ENCODE results near the gene FUCA1. TPM values are rescaled to one million over a fixed set of nuclear protein-coding genes. Genes with fewer than 3 reads are reported as not detected.

FUCA1 gene
- total and polyA plus RNA-seq, 2 of the 8 experiments (the other 6 are each of a cell fraction or from before 2014, with no cell fraction given): 5.9 to 6.4 TPM

- H2AK5ac ChIP-seq (ENCODE audit: low read depth, low read length): no peak within 1 kb of the TSS
- H3K4me3 ChIP-seq (ENCODE audit: extremely low read depth in 1 of 4, insufficient read depth in 2 of 4, low read depth in 3 of 4, low read length in 4 of 4): peak within 1 kb of the TSS; percentile 57 to 81 (median 70)
- no peaks in the 10 kb centered on the region for H3K9me3 ChIP-seq (ENCODE audit: insufficient read depth in 2 of 2, low read depth in 1 of 2, low read length in 1 of 2)
- H3K23ac ChIP-seq (ENCODE audit: insufficient read length): no peak within 1 kb of the TSS
- no peak within 1 kb of the TSS for H2BK20ac ChIP-seq (ENCODE audit: low read length)
- peak within 1 kb of the TSS; percentile 21 for H4K5ac ChIP-seq (ENCODE audit: insufficient read length, low read depth, low read length)
- peaks cover 0 to 12% (median 9%) of the 10 kb centered on the region in 4 experiments; a peak in 5 of 7 replicates for H3K4me1 ChIP-seq (replicated peaks in 1 of 4; ENCODE audit: control insufficient read depth in 3 of 4, insufficient read depth in 4 of 4, low read length in 3 of 4)
- peak within 1 kb of the TSS; percentile 53 for H3K18ac ChIP-seq (ENCODE audit: extremely low read depth, low read length)
- peak within 1 kb of the TSS; percentile 53; the same call in 1 of the 2 replicates for H2BK12ac ChIP-seq (ENCODE audit: low read depth, low read length)
- H2AFZ ChIP-seq (ENCODE audit: low read length): no peak within 1 kb of the TSS
- H3K79me2 ChIP-seq (ENCODE audit: control insufficient read depth in 1 of 2, insufficient read depth in 2 of 2, low read length in 2 of 2): no peaks in the 10 kb centered on the region
- peak within 1 kb of the TSS; percentile 52 for H3K56ac ChIP-seq (replicated peaks; ENCODE audit: insufficient read length, low read depth, low read length)
- peaks cover 6 to 18% (median 14%) of the 10 kb centered on the region in 4 experiments; a peak in 5 of 8 replicates for H3K36me3 ChIP-seq (ENCODE audit: control insufficient read depth in 2 of 4, insufficient read depth in 4 of 4, low read length in 3 of 4)
- H2BK15ac ChIP-seq (ENCODE audit: low read length): 0 out of 2 replicates have a peak within 1 kb of the TSS, but pooled peaks have one; percentile 72
- POLR2A ChIA-PET (ENCODE audit: partially characterized antibody): interaction anchor here (0.6 to 16.2 kb wide), 13 partner anchors 10 to 159 kb away, joined by 3 to 192 read pairs (median 4); partner anchors contain the start of genes HMGCL, LYPLA2, PITHD1 and PNRC2
- peak within 1 kb of the TSS; percentile 89 to 95 for H3K4me2 ChIP-seq (ENCODE audit: insufficient read depth in 1 of 2, low read depth in 2 of 2, low read length in 2 of 2)
- peak within 1 kb of the TSS; percentile 69 for H2BK120ac ChIP-seq (replicated peaks; ENCODE audit: low read depth, low read length)
- H4K91ac ChIP-seq (replicated peaks; ENCODE audit: insufficient read length, low read length): peak within 1 kb of the TSS; percentile 79
- peak within 1 kb of the TSS; percentile 28 for H4K8ac ChIP-seq (ENCODE audit: extremely low read depth, insufficient read depth, low read length)
- CTCF ChIA-PET (ENCODE audit: partially characterized antibody): interaction anchor here (0.6 to 5.3 kb wide), 13 partner anchors 10 to 143 kb away, joined by 3 to 66 read pairs (median 6); partner anchors contain the start of gene PITHD1
- WGBS, 2 experiments (ENCODE audit: extremely low coverage in 1 of 2, insufficient coverage in 1 of 2, insufficient read length in 1 of 2, insufficient replicate concordance in 2 of 2, low coverage in 1 of 2, low lambda C conversion rate in 2 of 2, missing lambda C conversion rate in 1 of 2): 2% methylated on average over 44 of the region's 82 CpGs; no CpG with 5 or more reads in 1 of the 2 experiments
- H2BK5ac ChIP-seq (ENCODE audit: low read depth, low read length): peak within 1 kb of the TSS; percentile 79; the same call in 1 of the 2 replicates
- H3K79me1 ChIP-seq (ENCODE audit: low read depth, low read length): no peaks in the 10 kb centered on the region
- no peak within 1 kb of the TSS for H3K14ac ChIP-seq (ENCODE audit: insufficient read length)
- peaks cover 16% of the 10 kb centered on the region for H3K23me2 ChIP-seq (ENCODE audit: low read depth, low read length)
- DNase-seq (ENCODE audit: low read depth in 1 of 2, low spot score in 2 of 2): peak in 1 of 2 experiments; percentile 84
- H3K27me3 ChIP-seq (replicated peaks in 1 of 4; ENCODE audit: control insufficient read depth in 3 of 4, extremely low read depth in 1 of 4, insufficient read depth in 3 of 4, low read length in 3 of 4): no peaks in the 10 kb centered on the region; a peak in 1 of 7 replicates
- peaks cover 2 to 6% of the 10 kb centered on the region in 2 experiments for H4K20me1 ChIP-seq (replicated peaks in 1 of 2; ENCODE audit: control insufficient read depth in 1 of 2, insufficient read depth in 2 of 2, low read length in 2 of 2)
- FAIRE-seq: no peak
- H3K9ac ChIP-seq (replicated peaks in 1 of 4; ENCODE audit: extremely low read depth in 1 of 4, low read depth in 3 of 4, low read length in 3 of 4): peak within 1 kb of the TSS; percentile 33 to 82 (median 45)
- no peak within 1 kb of the TSS for H3K27ac ChIP-seq (ENCODE audit: low read depth, low read length)
- H3K4ac ChIP-seq (replicated peaks; ENCODE audit: insufficient read length, low read depth, low read length): no peak within 1 kb of the TSS
- TF ChIP-seq ASH2L (IDR thresholded peaks at IDR 0.05; ENCODE audit: low read length): peak; percentile 45
- no peak for TF ChIP-seq POLR2A (IDR thresholded peaks at IDR 0.05; ENCODE audit: control extremely low read depth in 1 of 2, low read depth in 2 of 2, low read length in 2 of 2)
- TF ChIP-seq USF2 (IDR thresholded peaks at IDR 0.05; ENCODE audit: low read length): no peak
- TF ChIP-seq SIN3A (conservative IDR thresholded peaks at IDR 0.05 in 1 of 2, IDR thresholded peaks at IDR 0.05 in 1 of 2; ENCODE audit: low read depth in 1 of 2, low read length in 2 of 2): peak in 1 of 2 experiments; percentile 60; a peak in 1 of 4 replicates
- peak; percentile 23; the same call in 1 of the 2 replicates for TF ChIP-seq TAF1 (IDR thresholded peaks at IDR 0.05; ENCODE audit: low read depth, low read length)
- TF ChIP-seq TAF7 (optimal IDR thresholded peaks at IDR 0.05; ENCODE audit: borderline replicate concordance, low read depth, low read length): peak; percentile 13
- TF ChIP-seq E2F6 (IDR thresholded peaks at IDR 0.05): no peak
- no peak for TF ChIP-seq SP4 (IDR thresholded peaks at IDR 0.05; ENCODE audit: low read length)
- no peak for TF ChIP-seq KDM5A (IDR thresholded peaks at IDR 0.05; ENCODE audit: low read length)
Measured at GRCh38 chr1:23800400-23801337, 67.4 kb downstream of the FUCA1 start, which contains the start of gene GALE. TSS of gene GALE (minus strand) at chr1:23800754. CDS start at chr1:23799007, 1,747 bp downstream.

Measured in H1 (cell line).